Measurements from ENCODE around the gene GPR143. TPM values are rescaled to one million over a fixed set of nuclear protein-coding genes. Genes with fewer than 3 reads are reported as not detected.

The GPR143 gene
- total RNA-seq, 1 donor from 2014 or later, result not detected

Other genes with a start within 250 kb of the GPR143 start
- gene SHROOM2, start 20.6 kb upstream of the GPR143 start, total RNA-seq, result not detected in 2 replicates
- not detected in 2 replicates for gene CLDN34, start 201.5 kb upstream of the GPR143 start, total RNA-seq